Activated naive CD8-positive, alpha-beta T cell treated with anti-CD3 and anti-CD28 coated beads, Interleukin-2, amount 50 U/mL, for 24 hours (primary cell): ENCODE results near the gene DGUOK.

Experiments used
- ATAC-seq: fragments of 150-1000 bp; cut with Tn5 transposase; one replicate; pipeline ENCODE4 v1.10.0; 2021
- DNase-seq: peaks from one replicate; pipeline ENCODE4 v3.0.0; 2021
- H3K27ac Mint-ChIP-seq: one replicate; pipeline ENCODE4 v1.8.0; 2021; ENCODE audit warnings: mild to moderate bottlenecking, mixed read lengths
- H3K27me3 Mint-ChIP-seq: one replicate; pipeline ENCODE4 v1.8.0; 2021; ENCODE audit warnings: mixed read lengths
- H3K36me3 Mint-ChIP-seq: one replicate; pipeline ENCODE4 v1.8.0; 2021; ENCODE audit warnings: low read depth, mixed read lengths
- H3K4me1 Mint-ChIP-seq: one replicate; pipeline ENCODE4 v1.8.0; 2021; ENCODE audit warnings: mixed read lengths
- H3K4me3 Mint-ChIP-seq: one replicate; pipeline ENCODE4 v1.8.0; 2021; ENCODE audit warnings: mild to moderate bottlenecking, moderate library complexity, mixed read lengths
- H3K9me3 Mint-ChIP-seq: one replicate; pipeline ENCODE4 v1.8.0; 2021; ENCODE audit warnings: mixed read lengths

DGUOK gene

GRCh38 chr2:74005786-74006185, 79.1 kb downstream of the DGUOK start:
- H3K4me3 Mint-ChIP-seq: no peak overlapping the region
- no peak for DNase-seq
- peaks cover 8% of the 10 kb centered on the region for H3K36me3 Mint-ChIP-seq
- H3K4me1 Mint-ChIP-seq: peaks cover 56% of the 10 kb centered on the region
- H3K27ac Mint-ChIP-seq: no peak overlapping the region
- no peaks in the 10 kb centered on the region for H3K27me3 Mint-ChIP-seq
- ATAC-seq: no peak
- no peaks in the 10 kb centered on the region for H3K9me3 Mint-ChIP-seq

GRCh38 chr2:74006459-74006858, 79.8 kb downstream of the DGUOK start:
- peaks cover 8% of the 10 kb centered on the region for H3K36me3 Mint-ChIP-seq
- H3K4me1 Mint-ChIP-seq: peaks cover 51% of the 10 kb centered on the region
- no peaks in the 10 kb centered on the region for H3K27me3 Mint-ChIP-seq
- H3K4me3 Mint-ChIP-seq: no peak overlapping the region
- no peak overlapping the region for H3K27ac Mint-ChIP-seq
- ATAC-seq: no peak
- H3K9me3 Mint-ChIP-seq: no peaks in the 10 kb centered on the region
- DNase-seq: no peak

GRCh38 chr2:74007121-74007520, 80.4 kb downstream of the DGUOK start:
- Mint-ChIP-seq H3K27me3 (no peaks in the 10 kb centered on the region), H3K4me3 (no peak overlapping the region), H3K4me1 (peaks cover 44% of the 10 kb centered on the region), H3K36me3 (peaks cover 9% of the 10 kb centered on the region), H3K9me3 (no peaks in the 10 kb centered on the region), H3K27ac (no peak overlapping the region)
- ATAC-seq: no peak
- no peak for DNase-seq

GRCh38 chr2:74007711-74008110, 81.0 kb downstream of the DGUOK start:
- H3K27ac Mint-ChIP-seq: no peak overlapping the region
- H3K4me3 Mint-ChIP-seq: no peak overlapping the region
- H3K27me3 Mint-ChIP-seq: no peaks in the 10 kb centered on the region
- no peak for ATAC-seq
- H3K4me1 Mint-ChIP-seq: peaks cover 44% of the 10 kb centered on the region
- H3K36me3 Mint-ChIP-seq: peaks cover 10% of the 10 kb centered on the region
- DNase-seq: no peak
- H3K9me3 Mint-ChIP-seq: no peaks in the 10 kb centered on the region
